ENCODE results near the gene ZBTB47. TPM values are rescaled to one million over a fixed set of nuclear protein-coding genes. Genes with fewer than 3 reads are reported as not detected.

Gene ZBTB47
- total and polyA plus RNA-seq, 2 experiments from 2014 or later: 0.48 to 2.8 TPM

DNA sequence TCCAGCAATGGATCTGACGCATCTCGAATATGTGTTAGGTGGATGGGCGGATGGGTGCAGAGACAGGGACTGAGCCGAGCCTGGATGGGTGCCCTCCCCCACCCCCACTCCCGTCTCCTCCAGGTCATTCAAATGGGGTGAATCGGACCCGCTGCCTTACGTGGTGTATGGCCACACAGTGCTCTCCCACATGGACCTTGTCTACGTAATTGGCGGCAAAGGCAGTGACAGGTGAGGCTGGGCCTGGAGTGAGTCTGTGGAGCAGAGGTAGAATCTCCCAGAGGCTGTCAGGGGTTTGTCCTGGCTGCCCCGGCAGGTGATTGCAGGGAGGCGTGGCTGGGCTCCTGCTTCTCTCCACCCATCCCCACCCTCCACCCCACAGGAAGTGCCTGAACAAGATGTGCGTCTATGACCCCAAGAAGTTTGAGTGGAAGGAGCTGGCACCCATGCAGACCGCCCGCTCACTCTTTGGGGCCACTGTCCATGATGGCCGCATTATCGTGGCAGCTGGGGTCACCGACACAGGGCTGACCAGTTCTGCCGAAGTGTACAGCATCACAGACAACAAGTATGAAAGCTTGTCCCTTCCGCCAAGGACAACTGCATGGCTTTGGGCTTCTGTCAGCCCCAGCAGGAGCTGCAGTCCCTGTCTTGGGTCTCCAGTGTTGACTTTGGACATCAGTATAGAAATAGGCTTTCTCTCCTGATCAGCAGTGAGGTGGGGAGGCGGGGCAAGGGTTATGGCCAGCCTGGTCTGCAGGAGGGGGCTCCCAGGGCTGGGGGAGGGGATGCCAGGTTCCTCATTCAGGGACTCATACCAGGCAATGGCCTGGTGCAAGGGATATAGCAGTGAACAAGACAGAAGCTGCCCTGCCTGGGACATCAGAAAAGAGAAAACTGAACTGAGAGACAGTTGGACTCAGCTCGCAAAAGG, 35.3 kb downstream of the ZBTB47 start:
- TF ChIP-seq JUNB (IDR thresholded peaks at IDR 0.05; ENCODE audit: unreplicated experiment) (no peak), NANOG (IDR thresholded peaks at IDR 0.05; ENCODE audit: borderline replicate concordance) (no peak), CREB1 (CRISPR knock-in tag; IDR thresholded peaks at IDR 0.05; ENCODE audit: low read depth) (no peak), POLR2AphosphoS5 (IDR thresholded peaks at IDR 0.05; ENCODE audit: low read depth) (no peak)
- Mint-ChIP-seq H3K27me3 (ENCODE audit: insufficient read depth, low read depth, poor library complexity) (peaks cover 17% of the 10 kb centered on the region), H3K4me3 (no peak overlapping the region), H3K4me1 (peaks cover 19% of the 10 kb centered on the region), H3K36me3 (ENCODE audit: low read depth) (no peaks in the 10 kb centered on the region), H3K9me3 (no peaks in the 10 kb centered on the region), H3K27ac (no peak overlapping the region)
- no peaks in the 10 kb centered on the region for H4K20me1 ChIP-seq (replicated peaks; ENCODE audit: insufficient read depth)
- DNase-seq (ENCODE audit: low spot score) (no peak), ATAC-seq (no peak)
- H3K4me2 ChIP-seq: no peak overlapping the region
- no peak overlapping the region for H2AFZ ChIP-seq
- H3K9me2 ChIP-seq (ENCODE audit: insufficient read depth): no peaks in the 10 kb centered on the region
- H3F3A ChIP-seq (replicated peaks; ENCODE audit: low read depth): no peaks in the 10 kb centered on the region
- no peaks in the 10 kb centered on the region for H3K36me3 ChIP-seq (ENCODE audit: insufficient read depth)
- H3K27ac ChIP-seq (ENCODE audit: low read depth): no peak overlapping the region
- H3K27me3 ChIP-seq (ENCODE audit: insufficient read depth): no peaks in the 10 kb centered on the region
- H3K4me3 ChIP-seq: no peak overlapping the region
- no peaks in the 10 kb centered on the region for H3K4me1 ChIP-seq (ENCODE audit: insufficient read depth)
- H3K79me2 ChIP-seq (replicated peaks; ENCODE audit: insufficient read depth): no peaks in the 10 kb centered on the region

DNA sequence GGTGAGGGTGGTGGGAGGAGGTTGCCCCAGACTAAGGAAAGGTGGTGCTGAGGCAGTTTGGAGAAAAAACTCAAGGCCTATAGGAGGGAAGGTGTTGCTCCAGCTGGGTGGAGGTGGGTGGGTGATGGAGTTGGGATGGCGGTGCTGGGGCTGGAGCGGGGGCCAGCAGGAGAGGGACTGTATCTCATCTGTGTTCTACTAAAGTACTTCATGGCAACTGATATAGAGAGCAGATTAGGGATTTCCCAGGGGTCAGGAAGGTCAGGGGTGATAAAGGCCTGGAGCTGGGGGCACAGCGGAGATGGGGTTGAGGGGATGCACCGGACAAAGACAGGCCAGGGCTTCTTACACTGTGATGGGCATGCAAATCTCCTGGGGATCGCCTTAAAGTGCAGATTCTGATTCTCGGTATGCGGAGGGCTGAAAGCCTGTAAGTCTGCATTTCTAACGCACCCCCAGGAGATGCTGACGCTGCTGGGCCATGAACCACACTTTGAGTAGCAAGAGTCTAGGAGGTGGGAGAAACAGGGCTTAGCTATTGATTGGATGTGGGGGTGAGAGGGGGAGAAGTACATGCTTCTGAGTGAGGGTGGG, 36.0 kb downstream of the ZBTB47 start:
- Histone ChIP-seq H3K4me2 (no peak overlapping the region), H3K4me3 (no peak overlapping the region), H3F3A (replicated peaks; ENCODE audit: low read depth) (no peaks in the 10 kb centered on the region), H3K27ac (ENCODE audit: low read depth) (no peak overlapping the region), H3K9me2 (ENCODE audit: insufficient read depth) (no peaks in the 10 kb centered on the region), H3K79me2 (replicated peaks; ENCODE audit: insufficient read depth) (no peaks in the 10 kb centered on the region), H2AFZ (no peak overlapping the region), H4K20me1 (replicated peaks; ENCODE audit: insufficient read depth) (no peaks in the 10 kb centered on the region), H3K4me1 (ENCODE audit: insufficient read depth) (no peaks in the 10 kb centered on the region), H3K36me3 (ENCODE audit: insufficient read depth) (no peaks in the 10 kb centered on the region), H3K27me3 (ENCODE audit: insufficient read depth) (no peaks in the 10 kb centered on the region)
- H3K4me3 Mint-ChIP-seq: no peak overlapping the region
- H3K4me1 Mint-ChIP-seq: peaks cover 19% of the 10 kb centered on the region
- no peaks in the 10 kb centered on the region for H3K36me3 Mint-ChIP-seq (ENCODE audit: low read depth)
- no peaks in the 10 kb centered on the region for H3K9me3 Mint-ChIP-seq
- no peak overlapping the region for H3K27ac Mint-ChIP-seq
- H3K27me3 Mint-ChIP-seq (ENCODE audit: insufficient read depth, low read depth, poor library complexity): peaks cover 17% of the 10 kb centered on the region
- DNase-seq (ENCODE audit: low spot score) (no peak), ATAC-seq (peak; percentile 18; the same call in 2 of the 3 replicates)
- TF ChIP-seq ZNF114 (CRISPR knock-in tag; IDR thresholded peaks at IDR 0.05): no peak
- no peak for TF ChIP-seq NANOG (IDR thresholded peaks at IDR 0.05; ENCODE audit: borderline replicate concordance)
- TF ChIP-seq CREB1 (CRISPR knock-in tag; IDR thresholded peaks at IDR 0.05; ENCODE audit: low read depth): no peak
- TF ChIP-seq, protein P1, sequence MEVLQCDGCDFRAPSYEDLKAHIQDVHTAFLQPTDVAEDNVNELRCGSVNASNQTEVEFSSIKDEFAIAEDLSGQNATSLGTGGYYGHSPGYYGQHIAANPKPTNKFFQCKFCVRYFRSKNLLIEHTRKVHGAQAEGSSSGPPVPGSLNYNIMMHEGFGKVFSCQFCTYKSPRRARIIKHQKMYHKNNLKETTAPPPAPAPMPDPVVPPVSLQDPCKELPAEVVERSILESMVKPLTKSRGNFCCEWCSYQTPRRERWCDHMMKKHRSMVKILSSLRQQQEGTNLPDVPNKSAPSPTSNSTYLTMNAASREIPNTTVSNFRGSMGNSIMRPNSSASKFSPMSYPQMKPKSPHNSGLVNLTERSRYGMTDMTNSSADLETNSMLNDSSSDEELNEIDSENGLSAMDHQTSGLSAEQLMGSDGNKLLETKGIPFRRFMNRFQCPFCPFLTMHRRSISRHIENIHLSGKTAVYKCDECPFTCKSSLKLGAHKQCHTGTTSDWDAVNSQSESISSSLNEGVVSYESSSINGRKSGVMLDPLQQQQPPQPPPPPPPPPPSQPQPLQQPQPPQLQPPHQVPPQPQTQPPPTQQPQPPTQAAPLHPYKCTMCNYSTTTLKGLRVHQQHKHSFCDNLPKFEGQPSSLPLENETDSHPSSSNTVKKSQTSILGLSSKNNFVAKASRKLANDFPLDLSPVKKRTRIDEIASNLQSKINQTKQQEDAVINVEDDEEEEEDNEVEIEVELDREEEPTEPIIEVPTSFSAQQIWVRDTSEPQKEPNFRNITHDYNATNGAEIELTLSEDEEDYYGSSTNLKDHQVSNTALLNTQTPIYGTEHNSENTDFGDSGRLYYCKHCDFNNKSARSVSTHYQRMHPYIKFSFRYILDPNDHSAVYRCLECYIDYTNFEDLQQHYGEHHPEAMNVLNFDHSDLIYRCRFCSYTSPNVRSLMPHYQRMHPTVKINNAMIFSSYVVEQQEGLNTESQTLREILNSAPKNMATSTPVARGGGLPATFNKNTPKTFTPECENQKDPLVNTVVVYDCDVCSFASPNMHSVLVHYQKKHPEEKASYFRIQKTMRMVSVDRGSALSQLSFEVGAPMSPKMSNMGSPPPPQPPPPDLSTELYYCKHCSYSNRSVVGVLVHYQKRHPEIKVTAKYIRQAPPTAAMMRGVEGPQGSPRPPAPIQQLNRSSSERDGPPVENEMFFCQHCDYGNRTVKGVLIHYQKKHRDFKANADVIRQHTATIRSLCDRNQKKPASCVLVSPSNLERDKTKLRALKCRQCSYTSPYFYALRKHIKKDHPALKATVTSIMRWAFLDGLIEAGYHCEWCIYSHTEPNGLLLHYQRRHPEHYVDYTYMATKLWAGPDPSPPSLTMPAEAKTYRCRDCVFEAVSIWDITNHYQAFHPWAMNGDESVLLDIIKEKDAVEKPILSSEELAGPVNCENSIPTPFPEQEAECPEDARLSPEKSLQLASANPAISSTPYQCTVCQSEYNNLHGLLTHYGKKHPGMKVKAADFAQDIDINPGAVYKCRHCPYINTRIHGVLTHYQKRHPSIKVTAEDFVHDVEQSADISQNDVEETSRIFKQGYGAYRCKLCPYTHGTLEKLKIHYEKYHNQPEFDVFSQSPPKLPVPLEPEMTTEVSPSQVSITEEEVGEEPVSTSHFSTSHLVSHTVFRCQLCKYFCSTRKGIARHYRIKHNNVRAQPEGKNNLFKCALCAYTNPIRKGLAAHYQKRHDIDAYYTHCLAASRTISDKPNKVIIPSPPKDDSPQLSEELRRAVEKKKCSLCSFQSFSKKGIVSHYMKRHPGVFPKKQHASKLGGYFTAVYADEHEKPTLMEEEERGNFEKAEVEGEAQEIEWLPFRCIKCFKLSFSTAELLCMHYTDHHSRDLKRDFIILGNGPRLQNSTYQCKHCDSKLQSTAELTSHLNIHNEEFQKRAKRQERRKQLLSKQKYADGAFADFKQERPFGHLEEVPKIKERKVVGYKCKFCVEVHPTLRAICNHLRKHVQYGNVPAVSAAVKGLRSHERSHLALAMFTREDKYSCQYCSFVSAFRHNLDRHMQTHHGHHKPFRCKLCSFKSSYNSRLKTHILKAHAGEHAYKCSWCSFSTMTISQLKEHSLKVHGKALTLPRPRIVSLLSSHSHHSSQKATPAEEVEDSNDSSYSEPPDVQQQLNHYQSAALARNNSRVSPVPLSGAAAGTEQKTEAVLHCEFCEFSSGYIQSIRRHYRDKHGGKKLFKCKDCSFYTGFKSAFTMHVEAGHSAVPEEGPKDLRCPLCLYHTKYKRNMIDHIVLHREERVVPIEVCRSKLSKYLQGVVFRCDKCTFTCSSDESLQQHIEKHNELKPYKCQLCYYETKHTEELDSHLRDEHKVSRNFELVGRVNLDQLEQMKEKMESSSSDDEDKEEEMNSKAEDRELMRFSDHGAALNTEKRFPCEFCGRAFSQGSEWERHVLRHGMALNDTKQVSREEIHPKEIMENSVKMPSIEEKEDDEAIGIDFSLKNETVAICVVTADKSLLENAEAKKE (CRISPR knock-in tag; IDR thresholded peaks at IDR 0.05): no peak
- no peak for TF ChIP-seq POLR2AphosphoS5 (IDR thresholded peaks at IDR 0.05; ENCODE audit: low read depth)
- TF ChIP-seq, protein P2, sequence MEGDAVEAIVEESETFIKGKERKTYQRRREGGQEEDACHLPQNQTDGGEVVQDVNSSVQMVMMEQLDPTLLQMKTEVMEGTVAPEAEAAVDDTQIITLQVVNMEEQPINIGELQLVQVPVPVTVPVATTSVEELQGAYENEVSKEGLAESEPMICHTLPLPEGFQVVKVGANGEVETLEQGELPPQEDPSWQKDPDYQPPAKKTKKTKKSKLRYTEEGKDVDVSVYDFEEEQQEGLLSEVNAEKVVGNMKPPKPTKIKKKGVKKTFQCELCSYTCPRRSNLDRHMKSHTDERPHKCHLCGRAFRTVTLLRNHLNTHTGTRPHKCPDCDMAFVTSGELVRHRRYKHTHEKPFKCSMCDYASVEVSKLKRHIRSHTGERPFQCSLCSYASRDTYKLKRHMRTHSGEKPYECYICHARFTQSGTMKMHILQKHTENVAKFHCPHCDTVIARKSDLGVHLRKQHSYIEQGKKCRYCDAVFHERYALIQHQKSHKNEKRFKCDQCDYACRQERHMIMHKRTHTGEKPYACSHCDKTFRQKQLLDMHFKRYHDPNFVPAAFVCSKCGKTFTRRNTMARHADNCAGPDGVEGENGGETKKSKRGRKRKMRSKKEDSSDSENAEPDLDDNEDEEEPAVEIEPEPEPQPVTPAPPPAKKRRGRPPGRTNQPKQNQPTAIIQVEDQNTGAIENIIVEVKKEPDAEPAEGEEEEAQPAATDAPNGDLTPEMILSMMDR (conservative IDR thresholded peaks at IDR 0.05; ENCODE audit: low read depth in 2 of 2): no peak
- TF ChIP-seq, protein P3, sequence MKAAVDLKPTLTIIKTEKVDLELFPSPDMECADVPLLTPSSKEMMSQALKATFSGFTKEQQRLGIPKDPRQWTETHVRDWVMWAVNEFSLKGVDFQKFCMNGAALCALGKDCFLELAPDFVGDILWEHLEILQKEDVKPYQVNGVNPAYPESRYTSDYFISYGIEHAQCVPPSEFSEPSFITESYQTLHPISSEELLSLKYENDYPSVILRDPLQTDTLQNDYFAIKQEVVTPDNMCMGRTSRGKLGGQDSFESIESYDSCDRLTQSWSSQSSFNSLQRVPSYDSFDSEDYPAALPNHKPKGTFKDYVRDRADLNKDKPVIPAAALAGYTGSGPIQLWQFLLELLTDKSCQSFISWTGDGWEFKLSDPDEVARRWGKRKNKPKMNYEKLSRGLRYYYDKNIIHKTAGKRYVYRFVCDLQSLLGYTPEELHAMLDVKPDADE (IDR thresholded peaks at IDR 0.05): no peak
- TF ChIP-seq ZNF331 (CRISPR knock-in tag; IDR thresholded peaks at IDR 0.05; ENCODE audit: low read depth): no peak
- no peak for TF ChIP-seq EZH2 (IDR thresholded peaks at IDR 0.05; ENCODE audit: low read depth, unreplicated experiment)
